HEK293T (cell line): ENCODE measurements around the gene SRGAP1.

Source experiments
- CTCF ChIA-PET: fragments of 350-600 bp; formaldehyde crosslinking; extraction: SDS; loops from one replicate; lab custom pipeline; 2021; ENCODE audit warnings: antibody characterized with exemption, inconsistent platforms; lab: Yijun Ruan, JAX
- POLR2A ChIA-PET: fragments of 350-600 bp; formaldehyde crosslinking; extraction: SDS; loops from one replicate; lab custom pipeline; 2020; ENCODE audit warnings: antibody characterized with exemption, inconsistent platforms; lab: Yijun Ruan, JAX
- DNase-seq: peaks from one replicate; pipeline ENCODE4 v3.0.0; 2012; ENCODE audit warnings: mixed read lengths; ENCODE audit errors: extremely low spot score
- ARNT ChIP-seq: fragments of 450-650 bp; IDR thresholded peaks from 2 replicates; pipeline ENCODE4 v1.6.1; 2017; ENCODE audit warnings: mild to moderate bottlenecking
- BHLHE40 ChIP-seq: fragments of 450-650 bp; IDR thresholded peaks from 2 replicates; pipeline ENCODE4 v1.6.1; 2016; ENCODE audit warnings: mild to moderate bottlenecking, moderate library complexity, borderline replicate concordance
- CTBP1 ChIP-seq: fragments of 450-650 bp; IDR thresholded peaks from 2 replicates; pipeline ENCODE4 v1.6.1; 2016; ENCODE audit warnings: borderline replicate concordance
- ELF4 ChIP-seq: fragments of 450-650 bp; IDR thresholded peaks from 2 replicates; pipeline ENCODE4 v1.6.1; 2017; ENCODE audit warnings: antibody characterized with exemption
- FOXA1 ChIP-seq: fragments of 450-650 bp; IDR thresholded peaks from 2 replicates; pipeline ENCODE4 v1.6.1; 2016; ENCODE audit warnings: mild to moderate bottlenecking
- FOXK2 ChIP-seq: fragments of 450-650 bp; IDR thresholded peaks from 2 replicates; pipeline ENCODE4 v1.6.1; 2016; ENCODE audit warnings: mild to moderate bottlenecking
- FOXM1 ChIP-seq: fragments of 450-650 bp; IDR thresholded peaks from 2 replicates; pipeline ENCODE4 v1.6.1; 2017; ENCODE audit warnings: mild to moderate bottlenecking, borderline replicate concordance
- HDGF ChIP-seq: fragments of 450-650 bp; IDR thresholded peaks from 2 replicates; pipeline ENCODE4 v1.6.1; 2017; ENCODE audit warnings: antibody characterized with exemption, borderline replicate concordance
- L3MBTL2 ChIP-seq: fragments of 450-650 bp; conservative IDR thresholded peaks from 2 replicates; pipeline ENCODE4 v1.6.1; 2016; ENCODE audit warnings: mild to moderate bottlenecking
- LEF1 ChIP-seq: fragments of 450-650 bp; IDR thresholded peaks from 2 replicates; pipeline ENCODE4 v1.6.1; 2017; ENCODE audit warnings: mild to moderate bottlenecking, borderline replicate concordance
- NFRKB ChIP-seq: fragments of 450-650 bp; IDR thresholded peaks from 2 replicates; pipeline ENCODE4 v1.6.1; 2016; ENCODE audit warnings: mild to moderate bottlenecking, moderate library complexity
- PKNOX1 ChIP-seq: fragments of 450-650 bp; IDR thresholded peaks from 2 replicates; pipeline ENCODE4 v1.6.1; 2016
- SP1 ChIP-seq: fragments of 450-650 bp; IDR thresholded peaks from 2 replicates; pipeline ENCODE4 v1.6.1; 2017
- SUZ12 ChIP-seq: fragments of 450-650 bp; IDR thresholded peaks from 2 replicates; pipeline ENCODE4 v1.6.1; 2016; ENCODE audit warnings: mild to moderate bottlenecking
- TARDBP ChIP-seq: fragments of 450-650 bp; IDR thresholded peaks from 2 replicates; pipeline ENCODE4 v1.6.1; 2016
- ZNF384 ChIP-seq: fragments of 450-650 bp; IDR thresholded peaks from 2 replicates; pipeline ENCODE4 v1.6.1; 2016

SRGAP1 gene

GRCh38 chr12:64082866-64083268 lies 238.4 kb downstream of the SRGAP1 start:
- ChIA-PET CTCF (no interaction called here), POLR2A (interaction anchor here (1.3 kb wide), 1 partner anchor 139 kb away, joined by 5 read pairs; the partner anchor contains the start of gene KICS2)
- no peak for TF ChIP-seq L3MBTL2
- TF ChIP-seq FOXM1, result no peak
- TF ChIP-seq ELF4, result no peak
- DNase-seq, result peak; percentile 13

GRCh38 chr12:64083285-64084210 lies 239.0 kb downstream of the SRGAP1 start:
- peak; percentile 27 for DNase-seq
- ChIA-PET CTCF (no interaction called here), POLR2A (interaction anchor here (1.3 kb wide), 1 partner anchor 139 kb away, joined by 5 read pairs; the partner anchor contains the start of gene KICS2)
- TF ChIP-seq NFRKB (no peak), PKNOX1 (peak; percentile 90), ELF4 (no peak)

GRCh38 chr12:64085154-64085553 lies 240.7 kb downstream of the SRGAP1 start:
- CTCF ChIA-PET, result interaction anchor here (0.5 kb wide), 1 partner anchor 33 kb away, joined by 3 read pairs; no protein-coding TSS in a partner anchor
- DNase-seq, result no peak
- POLR2A ChIA-PET, result no interaction called here
- TF ChIP-seq ELF4 (no peak), FOXA1 (no peak), ZNF384 (no peak), SP1 (no peak), HDGF (no peak), L3MBTL2 (no peak), SUZ12 (no peak), CTBP1 (no peak), TARDBP (no peak), BHLHE40 (no peak), ARNT (no peak), NFRKB (no peak)

- ChIA-PET CTCF (interaction anchor here (0.5 kb wide), 1 partner anchor 33 kb away, joined by 3 read pairs; no protein-coding TSS in a partner anchor), POLR2A (no interaction called here)
- no peak for DNase-seq
- no peak for TF ChIP-seq FOXA1
- no peak for TF ChIP-seq HDGF
- no peak for TF ChIP-seq FOXK2
- TF ChIP-seq L3MBTL2, result no peak
Observed at GRCh38 chr12:64085996-64086395, 241.5 kb downstream of the SRGAP1 start.

- POLR2A ChIA-PET, result no interaction called here
- no peak for TF ChIP-seq BHLHE40
- no peak for TF ChIP-seq LEF1
- no peak for TF ChIP-seq HDGF
- no peak for TF ChIP-seq FOXK2
- no peak for TF ChIP-seq ARNT
- no peak for TF ChIP-seq NFRKB
- no peak for TF ChIP-seq L3MBTL2
- TF ChIP-seq PKNOX1, result no peak
- no peak for TF ChIP-seq ZNF384
- no peak for TF ChIP-seq SP1
- TF ChIP-seq FOXM1, result no peak
- TF ChIP-seq FOXA1, result no peak
- TF ChIP-seq CTBP1, result no peak
- no peak for TF ChIP-seq SUZ12
- no peak for TF ChIP-seq TARDBP
- TF ChIP-seq ELF4, result no peak
- CTCF ChIA-PET, result interaction anchor here (0.7 kb wide), 1 partner anchor 223 kb away, joined by 3 read pairs; no protein-coding TSS in a partner anchor
- no peak for DNase-seq
Observed at GRCh38 chr12:64086946-64087345, 242.4 kb downstream of the SRGAP1 start.

- CTCF ChIA-PET, result interaction anchor here (0.7 kb wide), 1 partner anchor 224 kb away, joined by 3 read pairs; no protein-coding TSS in a partner anchor
- no peak for TF ChIP-seq PKNOX1
- TF ChIP-seq ZNF384, result no peak
- TF ChIP-seq TARDBP, result no peak
- no peak for TF ChIP-seq HDGF
- no peak for TF ChIP-seq FOXK2
- no peak for TF ChIP-seq SUZ12
- no peak for TF ChIP-seq FOXA1
- no peak for TF ChIP-seq SP1
- TF ChIP-seq CTBP1, result no peak
- TF ChIP-seq BHLHE40, result no peak
- no peak for TF ChIP-seq NFRKB
- POLR2A ChIA-PET, result no interaction called here
- no peak for DNase-seq
Observed at GRCh38 chr12:64087761-64088160, 243.3 kb downstream of the SRGAP1 start.
